Mucosa of descending colon (tissue), 3 donors: ENCODE measurements around the gene GIPR. TPM values are rescaled to one million over a fixed set of nuclear protein-coding genes. Genes with fewer than 3 reads are reported as not detected.

Source experiments
- ATAC-seq: fragments of 200-7000 bp; cut with Tn5 transposase; one replicate; pipeline ENCODE4 v1.9.1; 2020; ENCODE audit warnings: mild to moderate bottlenecking, moderate library complexity
- DNase-seq, 3 donors: peaks; one replicate each; pipeline ENCODE4 v3.0.0-alpha.2; 2020
- H3K36me3 ChIP-seq: fragments of 200-600 bp; one replicate; pipeline ENCODE4 v1.8.0; 2021; ENCODE audit warnings: low read depth, mild to moderate bottlenecking
- H3K4me1 ChIP-seq: fragments of 200-600 bp; one replicate; pipeline ENCODE4 v1.8.0; 2021; ENCODE audit warnings: low read depth, mild to moderate bottlenecking
- H3K4me3 ChIP-seq: fragments of 200-600 bp; one replicate; pipeline ENCODE4 v1.8.0; 2021; ENCODE audit warnings: mild to moderate bottlenecking
- H3K9me3 ChIP-seq: fragments of 200-600 bp; one replicate; pipeline ENCODE4 v1.8.0; 2021; ENCODE audit warnings: mild to moderate bottlenecking
- CTCF ChIP-seq: fragments of 200-600 bp; IDR thresholded peaks from one replicate; pipeline ENCODE4 v1.8.0; 2022; ENCODE audit warnings: antibody characterized with exemption, mild to moderate bottlenecking
- intact Hi-C, 2 donors: fragments of 100-400 bp; cut with DNase I in 1 of 2; cut with micrococcal nuclease in 1 of 2; formaldehyde crosslinking; loops; one replicate each; pipeline versions ENCODE4 v1.11.0 to v1.11.1; 2022; cut with DNase I, micrococcal nuclease
- total RNA-seq, 3 donors: library from RNA; stranded (reverse); fragmentation: NEBNext Ultra II Directional in 2 of 3; extraction: Animal tissue kit (Norgen Biotek cat#: 25700) in 2 of 3; gene quantifications; one replicate each; pipeline versions ENCODE4 v1.2.1 to v1.2.4, GENCODE V29; 2021 to 2023
- donor health status: DM: no; HTN: no; CAD: no; lungs with moderate emphysema.
- donor health status: DM: no; HTN: no; CAD: no.
- donor health status: DM: no; HTN: yes; CAD: no.

GIPR gene
- total RNA-seq, 3 donors from 2014 or later, result 6.8 to 19.4 (median 14.2) TPM

- H3K9me3 ChIP-seq, result no peaks in the 10 kb centered on the region
- H3K4me3 ChIP-seq, result peak within 1 kb of the TSS; percentile 41
- ATAC-seq, result peak; percentile 67
- H3K4me1 ChIP-seq, result peaks cover 29% of the 10 kb centered on the region
- TF ChIP-seq CTCF, result no peak
- H3K36me3 ChIP-seq, result no peaks in the 10 kb centered on the region
- intact Hi-C loops, result no loop called here
- DNase-seq, result peak; percentile 80 to 86 (median 83)
Observed at GRCh38 chr19:45638930-45639729, 28.9 kb upstream of the GIPR start, which contains the start of gene EML2. TSS of gene EML2 (minus strand) at chr19:45639397. CDS start at chr19:45639376, 21 bp downstream.

GRCh38 chr19:45640849-45641273, 27.2 kb upstream of the GIPR start:
- DNase-seq, result peak in 2 of 3 donors; percentile 70 to 73

GRCh38 chr19:45641274-45642105, 26.5 kb upstream of the GIPR start:
- ATAC-seq (peak; percentile 71), DNase-seq (peak; percentile 88 to 97 (median 91))
- Histone ChIP-seq H3K4me3 (no peak overlapping the region), H3K9me3 (no peaks in the 10 kb centered on the region), H3K4me1 (peaks cover 31% of the 10 kb centered on the region), H3K36me3 (no peaks in the 10 kb centered on the region)
- intact Hi-C loops, result loop anchor here (2.0 to 5.0 kb wide), 2 partner anchors 27 to 34 kb away; no protein-coding TSS in a partner anchor
- no peak for TF ChIP-seq CTCF

More at GRCh38 chr19:45640849-45641273, 27.2 kb upstream of the GIPR start:
- Histone ChIP-seq H3K9me3 (no peaks in the 10 kb centered on the region), H3K36me3 (no peaks in the 10 kb centered on the region), H3K4me3 (no peak overlapping the region), H3K4me1 (peaks cover 29% of the 10 kb centered on the region)
- intact Hi-C loops, result loop anchor here (2.0 to 5.0 kb wide), 2 partner anchors 26 to 34 kb away; no protein-coding TSS in a partner anchor
- no peak for ATAC-seq
- no peak for TF ChIP-seq CTCF

- Histone ChIP-seq H3K9me3 (no peaks in the 10 kb centered on the region), H3K4me1 (peaks cover 26% of the 10 kb centered on the region), H3K36me3 (no peaks in the 10 kb centered on the region), H3K4me3 (no peak overlapping the region)
- peak; percentile 95 for TF ChIP-seq CTCF
- intact Hi-C loops, result loop anchor here in 1 of 2 donors (5.0 kb wide), 1 partner anchor 36 kb away; no protein-coding TSS in a partner anchor
- ATAC-seq (peak; percentile 48), DNase-seq (peak; percentile 89 to 96 (median 94))
Observed at GRCh38 chr19:45643024-45643926, 24.7 kb upstream of the GIPR start.
